Activated CD8-positive, alpha-beta memory T cell treated with anti-CD3 and anti-CD28 coated beads for 24 hours (primary cell): ENCODE data around the gene CLIP4.

Experiments
- DNase-seq: peaks from one replicate; pipeline ENCODE4 v3.0.0-alpha.2; 2020

The CLIP4 gene

DNA sequence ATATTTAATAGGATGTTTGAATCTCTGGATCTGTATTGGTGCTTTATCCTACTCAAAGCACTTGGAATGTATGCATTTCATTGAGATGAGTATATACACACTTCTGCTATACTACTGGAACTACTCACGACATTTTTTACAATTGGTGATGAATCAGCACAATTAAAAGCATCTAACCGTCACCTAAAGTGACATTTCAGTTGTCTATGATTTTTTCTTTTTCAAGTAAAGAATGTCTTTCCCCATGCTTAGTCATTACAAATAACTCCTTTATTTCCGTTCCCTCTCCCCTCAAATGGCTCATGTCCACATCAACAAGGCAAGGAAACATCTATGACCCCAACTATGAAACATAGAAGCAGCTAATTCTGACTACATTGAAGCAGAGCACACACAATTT, 77.3 kb downstream of the CLIP4 start:
- no peak for DNase-seq

DNA sequence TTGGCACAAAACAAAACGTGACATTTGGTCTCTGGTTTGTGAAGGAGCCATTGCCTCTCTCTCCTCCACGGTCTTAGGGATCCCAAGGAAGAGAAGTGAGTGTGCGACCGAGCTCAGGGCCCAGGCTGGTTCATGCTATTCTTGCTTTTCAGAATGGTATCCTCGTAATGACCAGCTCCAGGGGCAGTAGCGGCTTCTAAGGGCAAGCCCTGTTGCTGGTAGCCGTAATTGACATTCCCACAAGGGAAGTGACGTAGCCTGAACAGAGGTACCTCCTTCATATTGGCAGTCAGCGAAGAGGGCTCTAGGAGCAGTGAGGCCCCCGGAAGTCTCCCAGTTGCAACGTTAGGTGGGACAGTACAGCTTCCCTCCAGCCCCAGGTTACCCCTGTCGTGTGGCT, 77.9 kb downstream of the CLIP4 start:
- no peak for DNase-seq

DNA sequence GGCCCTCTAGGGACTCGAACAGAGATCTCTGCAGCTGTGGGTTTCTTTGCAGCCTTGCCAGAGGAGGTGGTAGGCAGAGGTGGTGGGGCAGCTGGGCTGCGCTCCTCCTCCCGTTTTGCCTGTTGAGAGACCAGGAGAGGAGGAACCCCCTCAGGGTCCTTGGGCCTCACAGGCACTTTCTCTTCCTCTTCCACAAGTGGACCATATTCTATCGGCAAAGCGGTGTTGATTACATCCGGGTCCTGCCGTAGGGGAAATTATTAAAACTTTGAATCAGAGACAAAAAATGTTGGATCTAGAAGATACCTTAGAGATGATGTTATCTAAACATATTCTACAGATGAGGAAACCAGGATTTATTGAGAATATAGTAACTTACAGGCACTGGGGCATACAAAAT, 78.5 kb downstream of the CLIP4 start:
- no peak for DNase-seq

DNA sequence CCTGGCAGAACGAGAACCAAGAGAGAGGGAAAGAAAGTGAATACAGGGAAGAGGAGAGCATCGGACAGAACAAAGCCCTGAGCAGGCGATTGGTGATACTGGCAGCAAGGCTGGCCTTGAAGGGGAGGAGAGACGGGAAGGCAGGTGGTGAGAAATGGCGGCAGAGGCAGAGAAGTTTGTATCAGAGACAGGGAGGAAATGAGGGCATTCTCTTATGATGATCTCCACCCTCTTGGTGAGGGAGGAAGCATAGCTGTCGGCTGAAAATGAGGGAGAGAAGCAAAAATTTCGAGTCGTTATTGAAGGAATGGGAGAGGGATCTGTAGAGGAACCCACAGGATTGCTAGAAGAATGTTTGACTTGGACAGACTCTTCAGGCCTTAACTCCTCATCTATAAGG, 80.6 kb downstream of the CLIP4 start:
- no peak for DNase-seq

DNA sequence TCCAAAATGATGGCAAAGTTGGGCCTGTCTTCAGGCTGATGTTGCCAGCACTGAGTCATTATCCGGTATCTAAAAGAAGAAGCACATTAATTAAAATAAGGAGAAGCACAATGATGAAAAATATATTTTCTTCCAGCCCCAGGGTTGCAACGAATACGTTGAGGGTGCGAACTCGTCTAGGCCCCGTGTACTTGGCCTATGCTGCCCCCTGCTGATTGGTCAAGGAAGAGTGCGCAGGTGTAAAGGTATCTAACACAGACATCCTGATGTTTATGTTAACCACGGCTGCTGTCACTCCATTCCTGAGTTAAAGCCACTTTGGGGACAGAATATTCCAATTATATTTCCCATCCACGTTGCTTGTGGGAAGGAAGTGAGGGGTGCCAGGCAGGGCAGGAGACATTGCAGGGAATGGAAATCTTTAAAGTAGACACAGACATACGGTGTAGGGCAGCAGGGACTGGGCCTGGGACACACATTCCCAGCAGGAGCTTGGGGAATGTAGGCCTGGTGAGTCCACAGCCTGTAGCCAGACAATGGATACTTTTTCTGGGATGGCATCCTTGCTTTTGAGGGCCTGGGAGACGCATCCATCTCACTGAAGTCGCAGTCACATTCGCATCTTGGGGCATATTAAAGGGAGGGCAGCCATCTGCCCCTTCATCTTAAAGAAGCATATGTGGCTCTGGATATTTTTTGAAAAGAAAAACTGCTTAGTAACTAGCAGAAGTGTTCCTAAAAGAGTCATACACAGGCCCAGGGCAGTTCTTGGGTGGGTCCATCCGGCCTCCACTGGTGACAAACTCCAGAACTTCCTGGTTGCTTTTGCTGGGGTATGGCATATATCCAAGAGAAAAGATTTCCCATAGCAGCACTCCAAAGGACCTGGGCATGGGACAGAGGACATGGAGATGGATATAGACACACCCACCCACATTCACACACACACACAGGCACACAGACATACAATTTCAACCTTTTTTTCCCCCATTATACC, 81.9 kb downstream of the CLIP4 start:
- DNase-seq, result peak; percentile 89

GRCh38 chr2:29201979-29202378, 86.8 kb downstream of the CLIP4 start:
- DNase-seq, result no peak

DNA sequence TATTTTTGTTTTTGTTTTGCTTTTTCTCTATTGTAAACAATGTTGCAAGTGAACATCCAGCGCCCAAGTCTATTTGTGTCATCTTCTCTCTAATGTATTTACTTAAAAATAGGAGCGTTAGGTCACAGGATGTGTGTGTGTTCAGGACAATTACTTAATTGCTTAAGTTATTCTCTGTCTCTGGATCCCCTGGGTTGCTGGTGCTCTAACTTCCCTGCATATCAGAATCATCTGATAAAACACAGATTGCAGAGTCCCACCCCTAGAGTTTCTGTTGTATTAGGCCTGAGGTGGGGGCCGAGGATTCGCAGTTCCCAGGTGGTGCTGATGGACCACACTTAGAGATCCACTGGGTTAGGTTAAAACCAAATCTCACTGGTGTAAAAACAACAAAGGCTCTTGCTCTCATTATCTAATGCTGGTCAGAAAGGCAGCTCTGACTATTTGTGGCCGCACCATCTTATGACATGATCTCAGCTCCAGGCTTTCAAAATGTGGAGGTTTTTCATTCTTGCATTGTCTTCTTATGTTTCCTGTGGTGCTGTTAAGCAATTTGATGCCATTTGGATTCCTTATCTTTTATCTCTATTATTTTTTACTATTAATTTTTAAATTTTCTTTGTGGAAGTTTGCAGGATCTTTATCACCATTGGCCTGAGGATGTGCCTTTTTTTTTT, 87.7 kb downstream of the CLIP4 start:
- peak; percentile 30 for DNase-seq

DNA sequence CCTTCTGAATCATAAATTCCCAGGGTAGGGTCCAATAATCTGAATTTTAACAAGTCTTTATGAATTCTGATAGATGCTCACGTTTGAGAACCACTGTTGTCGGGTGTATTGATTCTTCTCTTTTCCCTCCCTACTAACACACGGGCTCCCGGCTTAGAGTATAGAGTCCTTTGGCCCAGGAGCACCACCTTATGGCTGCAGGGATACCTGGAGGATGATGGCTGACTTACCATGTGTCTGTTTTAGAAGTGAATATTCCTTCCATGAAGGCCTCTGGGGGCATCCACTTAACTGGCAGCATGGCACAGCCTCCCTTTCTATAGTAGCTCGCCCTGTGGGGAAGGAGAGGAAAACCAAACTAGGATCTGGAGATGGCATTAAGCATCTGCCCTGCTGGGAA, 91.7 kb downstream of the CLIP4 start:
- DNase-seq, result peak; percentile 33

- DNase-seq, result no peak
Measured at GRCh38 chr2:29207352-29208148, 92.3 kb downstream of the CLIP4 start.

- peak; percentile 13 for DNase-seq
Measured at GRCh38 chr2:29209551-29209950, 94.3 kb downstream of the CLIP4 start.

DNA sequence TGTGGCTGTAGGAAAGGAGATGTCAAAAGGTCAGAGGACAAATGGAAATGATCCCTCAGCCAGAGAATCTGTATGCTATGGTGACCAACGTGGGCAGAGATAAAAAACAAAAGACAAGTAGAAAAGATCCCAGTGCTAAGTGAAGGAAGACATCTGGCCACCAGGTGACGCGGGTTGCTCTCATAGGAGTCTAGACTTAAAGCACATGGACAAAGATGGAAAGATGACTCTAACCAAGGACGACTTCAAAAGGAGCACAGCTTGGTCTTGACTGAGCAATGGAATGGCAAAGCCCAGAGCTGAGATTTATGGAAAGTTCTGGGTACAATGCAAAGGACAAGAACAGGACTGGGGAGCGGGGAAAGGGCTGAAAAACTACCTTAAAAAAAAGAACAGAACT, 96.8 kb downstream of the CLIP4 start:
- peak; percentile 13 for DNase-seq

- DNase-seq, result peak; percentile 28
Measured at GRCh38 chr2:29213888-29214291, 98.7 kb downstream of the CLIP4 start.

DNA sequence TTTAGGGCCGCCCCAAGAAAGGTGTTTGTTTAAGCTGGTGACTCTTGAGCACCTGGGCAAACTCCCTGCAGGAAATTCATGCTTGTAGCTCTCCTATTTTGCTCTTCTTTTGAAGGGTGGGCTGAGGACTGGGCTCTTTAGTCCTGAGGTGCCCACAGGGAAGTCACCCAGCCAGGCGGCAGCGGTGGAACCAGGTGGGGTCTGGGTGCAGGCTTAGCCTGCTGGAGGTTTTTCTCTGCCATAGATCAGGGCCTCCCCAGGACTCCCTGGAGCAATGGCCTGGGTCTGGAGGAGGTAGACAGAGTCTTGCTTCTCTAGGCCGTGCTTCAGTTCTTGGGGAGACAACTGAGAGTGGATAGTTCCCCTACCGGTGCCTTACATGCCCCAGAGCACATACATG, 99.9 kb downstream of the CLIP4 start:
- peak; percentile 52 for DNase-seq

DNA sequence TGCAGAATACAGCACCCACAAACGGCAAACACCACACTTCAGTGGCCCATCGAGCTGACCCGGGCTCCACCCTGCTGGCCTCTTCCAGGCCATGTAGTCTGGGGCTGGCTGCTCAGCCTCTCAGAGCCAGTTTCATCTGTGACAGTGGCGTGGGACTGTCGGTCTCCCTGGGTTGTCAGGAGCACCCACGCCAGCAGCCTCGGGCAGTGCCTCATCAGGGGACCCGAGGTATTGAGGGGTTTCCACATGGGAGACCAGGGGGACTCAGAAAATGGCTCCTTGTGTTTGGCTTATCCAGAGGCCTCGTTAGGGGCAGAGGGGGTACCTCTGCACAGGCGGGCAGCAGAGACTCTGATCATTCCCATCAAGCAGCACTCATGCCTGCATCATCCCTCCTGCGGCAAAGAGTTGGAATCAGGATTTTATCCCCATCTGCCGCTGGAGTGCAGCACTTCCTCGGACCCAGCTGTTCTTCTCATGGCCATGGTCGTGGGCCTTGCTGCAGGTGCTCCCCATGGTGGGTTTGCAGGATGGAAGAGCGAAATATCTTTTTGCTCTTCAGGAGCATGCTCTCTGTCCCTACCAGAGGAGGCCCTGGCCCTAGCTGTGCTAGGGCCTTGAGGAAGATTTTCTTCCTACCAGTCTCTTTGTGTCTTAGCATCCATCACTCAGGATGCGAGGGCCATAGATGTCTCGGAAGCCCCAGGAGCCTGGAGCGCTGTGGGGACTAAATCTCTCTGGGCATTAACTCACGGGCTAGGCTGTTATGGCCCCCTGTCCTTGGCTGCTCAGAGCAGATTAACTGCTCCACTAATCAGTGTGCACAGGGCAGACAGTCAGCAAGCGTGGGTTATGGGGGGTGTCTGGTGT, 100.8 kb downstream of the CLIP4 start:
- peak; percentile 45 for DNase-seq

DNA sequence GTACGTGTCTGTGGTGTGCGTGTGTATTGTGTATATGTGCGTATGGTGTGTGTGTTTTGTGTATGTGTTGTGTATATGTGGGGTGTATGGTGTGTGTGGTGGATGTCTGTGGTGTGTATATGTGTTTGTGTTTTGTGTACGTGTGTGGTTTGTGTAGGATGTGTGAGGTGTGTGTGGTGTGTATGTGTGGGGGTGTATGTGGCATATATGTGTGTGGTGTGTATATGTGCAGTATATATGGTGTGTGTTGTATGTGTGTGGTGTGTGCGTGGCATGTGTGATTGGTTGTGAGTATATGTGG, 101.3 kb downstream of the CLIP4 start:
- DNase-seq, result no peak

DNA sequence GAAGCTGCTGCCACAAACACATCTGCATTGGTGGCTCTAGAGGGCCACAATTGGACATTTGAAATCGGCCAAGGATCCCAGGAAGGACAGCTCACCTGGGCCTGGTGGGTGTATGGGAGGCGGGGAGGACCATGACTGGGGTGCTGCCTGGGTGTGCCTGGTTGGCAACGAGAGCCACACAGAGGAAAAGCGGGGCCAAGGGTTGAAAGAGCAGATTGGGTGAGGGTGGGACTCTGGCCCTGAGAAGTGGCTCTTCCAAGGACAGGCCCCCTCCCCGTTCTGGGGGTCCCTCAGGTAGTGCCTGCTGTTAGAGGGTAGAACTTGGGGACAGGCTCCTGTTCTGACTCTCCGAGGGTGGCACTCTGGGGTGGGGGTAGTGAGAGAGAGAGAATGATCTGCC, 102.9 kb downstream of the CLIP4 start:
- peak; percentile 47 for DNase-seq

DNA sequence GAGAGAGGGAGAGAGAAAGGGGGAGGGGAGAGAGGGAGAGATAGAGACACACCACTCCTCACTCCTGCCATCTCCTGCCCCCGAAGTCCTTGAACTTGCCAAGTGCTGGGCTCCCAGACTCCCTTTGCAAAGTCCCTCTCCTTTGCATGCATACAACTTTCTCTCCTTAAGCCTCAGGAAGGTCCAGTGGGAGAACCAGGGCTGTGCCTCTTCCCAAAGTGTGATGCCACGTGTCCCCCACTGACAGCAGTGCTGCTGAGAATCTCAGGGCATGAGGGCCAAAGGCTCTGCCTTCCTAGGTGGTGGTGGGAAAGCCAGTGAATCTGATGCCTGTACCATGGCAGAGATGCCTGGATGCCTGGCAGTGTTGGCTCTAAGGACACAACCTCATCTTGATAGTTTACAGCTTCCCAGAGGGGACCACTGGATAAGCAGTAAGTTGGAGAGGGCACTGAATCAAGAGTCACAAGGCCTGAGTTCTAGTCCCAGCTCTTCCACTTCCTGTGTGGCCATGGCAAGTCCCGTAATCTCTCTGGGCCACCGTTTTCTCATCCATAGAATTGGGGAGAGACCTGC, 103.4 kb downstream of the CLIP4 start:
- peak; percentile 32 for DNase-seq

GRCh38 chr2:29219374-29219773, 104.2 kb downstream of the CLIP4 start:
- peak; percentile 37 for DNase-seq

DNA sequence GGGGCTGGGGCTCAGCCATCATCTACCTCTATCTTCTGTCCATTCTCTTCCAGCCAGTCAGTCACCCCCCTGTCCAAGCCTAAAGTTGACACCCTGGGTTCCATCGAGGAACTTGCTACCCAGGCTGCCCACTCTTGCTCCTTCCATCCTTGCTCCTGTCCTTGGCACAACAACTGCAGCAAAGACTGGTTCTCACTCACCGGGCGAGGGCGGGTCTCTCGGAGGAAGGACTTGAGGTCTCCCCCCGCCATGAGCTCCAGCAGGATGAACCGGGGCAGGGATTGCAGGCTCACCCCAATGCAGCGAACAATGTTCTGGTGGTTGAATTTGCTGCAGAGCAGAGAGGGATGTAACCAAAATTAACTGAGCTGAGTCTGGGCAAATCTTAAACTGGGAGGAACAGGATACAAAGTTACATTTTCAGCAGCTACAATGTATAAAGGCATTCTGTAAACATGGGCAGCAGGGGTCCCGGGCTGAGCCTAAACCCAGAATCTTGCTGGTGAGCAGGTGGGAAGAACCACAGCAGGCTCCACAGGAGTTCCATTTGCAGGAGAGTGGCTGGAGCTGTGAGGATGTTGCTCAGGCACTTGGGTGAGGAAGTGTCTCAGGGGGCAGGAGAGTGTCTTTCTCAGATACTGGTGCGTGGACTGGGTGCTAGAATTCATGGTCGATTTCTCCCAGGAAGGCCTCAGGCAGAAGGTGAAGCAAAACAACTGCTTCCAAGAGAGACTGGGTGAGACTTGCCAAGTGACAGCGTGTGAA, 105.5 kb downstream of the CLIP4 start:
- DNase-seq, result peak; percentile 33

DNA sequence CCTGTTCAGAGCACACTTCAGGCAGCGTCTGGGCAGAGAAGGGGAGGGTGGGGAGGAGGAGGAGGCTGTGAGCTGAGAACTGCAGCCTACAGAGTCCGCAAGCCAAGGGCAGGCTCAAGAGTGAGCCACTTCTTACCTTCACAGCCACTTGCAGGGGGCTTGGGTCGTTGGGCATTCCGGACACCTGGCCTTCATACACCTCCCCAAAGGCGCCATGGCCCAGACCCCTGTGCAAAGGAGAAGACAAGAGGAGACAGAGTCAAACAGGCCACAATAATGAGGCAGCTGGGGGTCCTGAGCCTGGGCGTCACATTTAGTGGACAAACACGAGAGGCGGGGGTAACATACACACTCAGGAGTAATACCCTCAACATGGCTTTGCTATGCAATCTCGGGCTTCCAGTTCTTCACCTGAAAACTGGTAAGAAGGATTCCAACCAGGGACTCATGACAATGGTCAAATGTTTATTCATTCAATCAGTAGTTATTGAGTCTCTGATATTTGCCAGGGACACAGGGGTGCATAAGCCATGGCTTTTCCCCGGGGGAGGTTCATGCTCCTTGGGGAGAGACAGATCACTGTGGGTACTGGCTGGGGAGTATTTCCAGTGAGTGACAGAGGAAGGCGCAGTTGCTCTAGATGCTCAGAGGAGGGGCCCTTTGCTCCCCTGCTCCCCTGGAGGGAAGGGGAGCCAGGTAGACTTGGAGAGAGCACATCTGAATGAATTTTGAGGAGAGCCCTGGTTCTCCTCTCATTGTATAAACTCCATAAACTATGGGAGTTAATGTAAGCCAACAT, 107.4 kb downstream of the CLIP4 start:
- peak; percentile 43 for DNase-seq
